GM12891 (cell line): Measurements from ENCODE around the gene TSHR.

Source experiments
- DNase-seq: peaks from one replicate; pipeline ENCODE4 v3.0.0; 2011; ENCODE audit warnings: low spot score; ENCODE audit not compliant: insufficient read length
- FAIRE-seq: peaks from 2 replicates; lab custom pipeline; 2011; peaks lifted over from hg19 to GRCh38; lab: Jason Lieb, UNC
- PAX5 ChIP-seq: IDR thresholded peaks from 2 replicates; pipeline ENCODE4 v1.6.1; 2011; ENCODE audit warnings: low read length, moderate library complexity, mild to moderate bottlenecking; ENCODE audit not compliant: insufficient read depth, severe bottlenecking
- POLR2A ChIP-seq: IDR thresholded peaks from 2 replicates; pipeline ENCODE4 v1.6.1; 2011; ENCODE audit warnings: low read depth, low read length, control low read depth
- POLR2AphosphoS5 ChIP-seq: IDR thresholded peaks from 2 replicates; pipeline ENCODE4 v1.6.1; 2011; ENCODE audit warnings: low read depth, low read length, control low read depth
- POU2F2 ChIP-seq: IDR thresholded peaks from 2 replicates; pipeline ENCODE4 v1.6.1; 2011; ENCODE audit warnings: low read depth, mild to moderate bottlenecking, control low read depth, low read length, moderate library complexity
- SPI1 ChIP-seq: IDR thresholded peaks from 2 replicates; pipeline ENCODE4 v1.6.1; 2011; ENCODE audit warnings: low read depth, low read length, control low read depth
- TAF1 ChIP-seq: IDR thresholded peaks from 2 replicates; pipeline ENCODE4 v1.6.1; 2011; ENCODE audit warnings: low read depth, low read length, control low read depth

The TSHR gene

GRCh38 chr14:80930095-80930494 is 25.3 kb upstream of the TSHR start:
- no peak for FAIRE-seq

GRCh38 chr14:80930836-80931389 is 24.5 kb upstream of the TSHR start:
- peak; percentile 80 for FAIRE-seq
- TF ChIP-seq POLR2AphosphoS5 (no peak; the same call in 1 of the 2 replicates), PAX5 (peak; percentile 77), TAF1 (no peak)
- DNase-seq = no peak

More at GRCh38 chr14:80930095-80930494, 25.3 kb upstream of the TSHR start:
- no peak for DNase-seq
- TF ChIP-seq POLR2AphosphoS5 (no peak), PAX5 (no peak), SPI1 (no peak), POU2F2 (no peak), POLR2A (no peak)

GRCh38 chr14:80933282-80933681 is 22.1 kb upstream of the TSHR start:
- no peak for FAIRE-seq
- DNase-seq = no peak
- TF ChIP-seq POLR2A = no peak
- TF ChIP-seq POLR2AphosphoS5 = no peak
- TF ChIP-seq SPI1 = no peak
- TF ChIP-seq TAF1 = no peak
- TF ChIP-seq POU2F2 = no peak
- TF ChIP-seq PAX5 = no peak

- FAIRE-seq = no peak
- no peak for TF ChIP-seq POLR2AphosphoS5
- no peak for DNase-seq
Measured at GRCh38 chr14:80933686-80934085, 21.7 kb upstream of the TSHR start.

GRCh38 chr14:80940146-80940545 is 15.3 kb upstream of the TSHR start:
- TF ChIP-seq POU2F2 (no peak), POLR2A (no peak), PAX5 (no peak)
- no peak for DNase-seq
- FAIRE-seq = peak; percentile 57

GRCh38 chr14:80941241-80942185 is 13.9 kb upstream of the TSHR start, which contains the start of gene CEP128:
Gene CEP128 (minus strand): TSS chr14:80941738.
- FAIRE-seq (peak; percentile 97), DNase-seq (peak; percentile 67)
- TF ChIP-seq SPI1 = peak; percentile 47; the same call in 1 of the 2 replicates
- TF ChIP-seq POLR2A = no peak
- TF ChIP-seq POLR2AphosphoS5 = no peak; the same call in 1 of the 2 replicates
- 0 out of 2 replicates have a peak, but pooled peaks have one; percentile 23 for TF ChIP-seq TAF1
- no peak for TF ChIP-seq POU2F2
- no peak for TF ChIP-seq PAX5

- DNase-seq (no peak), FAIRE-seq (peak; percentile 23)
- no peak for TF ChIP-seq PAX5
- TF ChIP-seq POLR2AphosphoS5 = no peak
- TF ChIP-seq POLR2A = no peak
- TF ChIP-seq SPI1 = peak; percentile 80
Measured at GRCh38 chr14:80942191-80942600, 13.2 kb upstream of the TSHR start.

GRCh38 chr14:80944861-80945617 is 10.4 kb upstream of the TSHR start:
- FAIRE-seq = no peak
- DNase-seq = no peak
- TF ChIP-seq POU2F2 = no peak
- TF ChIP-seq TAF1 = no peak
- no peak for TF ChIP-seq POLR2A
- no peak for TF ChIP-seq POLR2AphosphoS5
- TF ChIP-seq PAX5 = no peak
- TF ChIP-seq SPI1 = no peak

GRCh38 chr14:80946187-80946586 is 9.2 kb upstream of the TSHR start:
- FAIRE-seq = no peak
- no peak for DNase-seq
- TF ChIP-seq POLR2AphosphoS5 (no peak), POU2F2 (no peak), TAF1 (no peak), PAX5 (no peak), POLR2A (no peak), SPI1 (no peak)

- FAIRE-seq (no peak), DNase-seq (no peak)
- TF ChIP-seq POLR2A (no peak), POU2F2 (no peak)
Measured at GRCh38 chr14:80946797-80947196, 8.6 kb upstream of the TSHR start.

GRCh38 chr14:80948291-80948690 is 7.1 kb upstream of the TSHR start:
- no peak for TF ChIP-seq POU2F2
- TF ChIP-seq POLR2A = no peak
- no peak for TF ChIP-seq PAX5
- no peak for TF ChIP-seq POLR2AphosphoS5
- no peak for TF ChIP-seq SPI1
- TF ChIP-seq TAF1 = no peak
- no peak for FAIRE-seq
- DNase-seq = no peak
